ENCODE measurements around the gene ERN1. TPM values are rescaled to one million over a fixed set of nuclear protein-coding genes. Genes with fewer than 3 reads are reported as not detected.

Gene ERN1
- total RNA-seq, 4 donors from 2014 or later: 7.8 to 29.2 (median 12.8) TPM

GRCh38 chr17:64095144-64095882 lies 34.6 kb downstream of the ERN1 start:
- no peak overlapping the region for H3K4me3 ChIP-seq
- H3K27ac ChIP-seq: peak overlapping the region in 3 of 4 donors; percentile 2 to 19 (median 14)

DNA sequence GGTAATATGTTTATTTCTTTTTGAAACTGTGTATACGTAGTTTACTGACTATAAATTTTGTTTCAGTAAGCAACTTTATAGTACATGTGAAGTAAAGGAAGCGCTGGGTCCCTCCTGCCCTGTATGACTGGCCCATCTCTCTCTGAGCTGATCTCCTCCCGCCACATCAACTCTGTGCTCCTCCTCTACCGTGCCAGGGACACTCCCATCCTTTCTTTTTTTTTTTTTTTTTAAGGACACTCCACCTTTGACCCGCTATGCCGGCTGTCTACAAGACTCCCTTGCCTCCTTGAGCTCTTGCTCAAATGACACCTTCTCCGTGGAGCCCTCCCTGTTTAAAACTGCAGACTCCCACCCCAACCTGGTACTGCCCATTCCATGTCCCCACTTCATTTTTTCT lies 35.5 kb downstream of the ERN1 start:
- in situ Hi-C loops (cut with MboI; ENCODE audit: low pct_ligation_motif_present in 1 of 4, low pct_unique_long_range_greater_than_20kb in 1 of 4, low sequenced_read_pairs in 3 of 4) (no loop called here), intact Hi-C loops (cut with DNase I; ENCODE audit: low total_unique reads) (no loop called here)
- no peaks in the 10 kb centered on the region for H3K9me3 ChIP-seq
- 86 to 87% methylated on average over 6 to 7 of the region's 7 CpGs for WGBS, 2 donors (ENCODE audit: low coverage in 1 of 2)
- no peak overlapping the region for H3K4me3 ChIP-seq
- DNase-seq: no peak
- TF ChIP-seq CTCF (IDR thresholded peaks at IDR 0.05) (no peak), EP300 (IDR thresholded peaks at IDR 0.05; ENCODE audit: low read depth) (no peak), POLR2AphosphoS5 (IDR thresholded peaks at IDR 0.05) (no peak), POLR2A (IDR thresholded peaks at IDR 0.05) (no peak)
- H3K36me3 ChIP-seq: no peaks in the 10 kb centered on the region
- H3K27ac ChIP-seq: no peak overlapping the region
- no peaks in the 10 kb centered on the region for H3K27me3 ChIP-seq
- peaks cover 0 to 18% (median 4%) of the 10 kb centered on the region in 4 donors for H3K4me1 ChIP-seq

More at GRCh38 chr17:64095144-64095882, 34.6 kb downstream of the ERN1 start:
- H3K27me3 ChIP-seq: no peaks in the 10 kb centered on the region
- DNase-seq: no peak
- peaks cover 0 to 18% (median 4%) of the 10 kb centered on the region in 4 donors for H3K4me1 ChIP-seq
- in situ Hi-C loops (cut with MboI; ENCODE audit: low pct_ligation_motif_present in 1 of 4, low pct_unique_long_range_greater_than_20kb in 1 of 4, low sequenced_read_pairs in 3 of 4): no loop called here
- TF ChIP-seq POLR2AphosphoS5 (IDR thresholded peaks at IDR 0.05) (no peak), CTCF (IDR thresholded peaks at IDR 0.05) (no peak), POLR2A (IDR thresholded peaks at IDR 0.05) (no peak), EP300 (IDR thresholded peaks at IDR 0.05; ENCODE audit: low read depth) (no peak)
- intact Hi-C loops (cut with DNase I; ENCODE audit: low total_unique reads): no loop called here
- WGBS, 2 donors (ENCODE audit: low coverage in 1 of 2): 71 to 73% methylated on average over 3 to 7 of the region's 7 CpGs
- H3K36me3 ChIP-seq: no peaks in the 10 kb centered on the region
- H3K9me3 ChIP-seq: no peaks in the 10 kb centered on the region

- no peak for TF ChIP-seq POLR2A (IDR thresholded peaks at IDR 0.05)
- no peaks in the 10 kb centered on the region for H3K36me3 ChIP-seq
- peak overlapping the region in 1 of 4 donors; percentile 55 for H3K27ac ChIP-seq
- no peaks in the 10 kb centered on the region for H3K27me3 ChIP-seq
- no peaks in the 10 kb centered on the region for H3K9me3 ChIP-seq
- no peak for DNase-seq
- peaks cover 0 to 18% (median 4%) of the 10 kb centered on the region in 4 donors for H3K4me1 ChIP-seq
- no peak overlapping the region for H3K4me3 ChIP-seq
- intact Hi-C loops (cut with DNase I; ENCODE audit: low total_unique reads): no loop called here
- 80 to 81% methylated on average over 4 of the region's 4 CpGs for WGBS, 2 donors (ENCODE audit: low coverage in 1 of 2)
- in situ Hi-C loops (cut with MboI; ENCODE audit: low pct_ligation_motif_present in 1 of 4, low pct_unique_long_range_greater_than_20kb in 1 of 4, low sequenced_read_pairs in 3 of 4): no loop called here
Measured at GRCh38 chr17:64092952-64093451, 36.9 kb downstream of the ERN1 start.

DNA sequence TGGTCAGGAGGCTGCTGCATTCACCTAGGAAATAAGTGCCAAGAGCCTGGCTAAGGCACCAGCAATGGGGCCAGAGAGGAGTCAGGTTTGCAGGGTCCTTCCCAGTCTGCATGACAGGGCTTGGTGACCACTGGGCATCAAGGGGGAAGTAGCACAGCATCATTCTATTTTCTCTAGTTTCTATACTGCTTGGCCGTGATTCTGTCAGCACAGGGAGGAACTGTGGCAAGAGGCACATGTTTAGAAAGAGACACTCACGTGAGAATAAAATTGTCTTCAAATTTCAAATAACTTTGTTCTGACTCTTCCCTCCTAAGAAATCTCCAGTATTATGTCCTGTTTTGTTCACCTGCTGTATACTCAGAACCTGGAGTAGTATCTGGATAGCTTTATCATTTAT lies 37.8 kb downstream of the ERN1 start:
- WGBS, 2 donors (ENCODE audit: low coverage in 1 of 2): 69 to 80% methylated on average over 2 of the region's 2 CpGs

More for the DNA sequence above, 37.8 kb downstream of the ERN1 start:
- in situ Hi-C loops (cut with MboI; ENCODE audit: low pct_ligation_motif_present in 1 of 4, low pct_unique_long_range_greater_than_20kb in 1 of 4, low sequenced_read_pairs in 3 of 4): no loop called here
- H3K4me1 ChIP-seq: peaks cover 0 to 10% (median 4%) of the 10 kb centered on the region in 4 donors
- intact Hi-C loops (cut with DNase I; ENCODE audit: low total_unique reads): no loop called here
- TF ChIP-seq CTCF (IDR thresholded peaks at IDR 0.05) (no peak), POLR2A (IDR thresholded peaks at IDR 0.05) (no peak), POLR2AphosphoS5 (IDR thresholded peaks at IDR 0.05) (no peak), EP300 (IDR thresholded peaks at IDR 0.05; ENCODE audit: low read depth) (no peak)
- H3K36me3 ChIP-seq: no peaks in the 10 kb centered on the region
- no peak for DNase-seq
- peak overlapping the region in 2 of 4 donors; percentile 8 to 55 for H3K27ac ChIP-seq
- H3K27me3 ChIP-seq: no peaks in the 10 kb centered on the region
- H3K9me3 ChIP-seq: no peaks in the 10 kb centered on the region
- no peak overlapping the region for H3K4me3 ChIP-seq
